ENCODE measurements around the gene PGD.
"Not testable (repeated sequence)": the region's sequence is repeated elsewhere in the genome, so short reads cannot be mapped to it uniquely, and the experiment has no call there.

The PGD gene

GRCh38 chr1:10440305-10440704 is 41.4 kb downstream of the PGD start:
- no peak for DNase-seq

GRCh38 chr1:10440794-10441193 is 41.9 kb downstream of the PGD start:
- no peak for DNase-seq

- no peak for DNase-seq
Observed at GRCh38 chr1:10444248-10444647, 45.4 kb downstream of the PGD start.

GRCh38 chr1:10444795-10445397 is 46.0 kb downstream of the PGD start:
- no peak for DNase-seq

GRCh38 chr1:10446790-10447422 is 48.0 kb downstream of the PGD start:
- no peak for DNase-seq

GRCh38 chr1:10449751-10450150 is 50.9 kb downstream of the PGD start, which contains the start of gene CORT:
CORT (plus strand) TSS chr1:10450031; CDS start chr1:10450224, 193 bp downstream.
- DNase-seq: no peak

GRCh38 chr1:10450156-10450814 is 51.4 kb downstream of the PGD start:
- DNase-seq: no peak

- no peak for DNase-seq
Observed at GRCh38 chr1:10450836-10451235, 52.0 kb downstream of the PGD start.

GRCh38 chr1:10451287-10451686 is 52.4 kb downstream of the PGD start:
- no peak for DNase-seq

GRCh38 chr1:10456048-10456447 is 57.2 kb downstream of the PGD start:
- no peak for DNase-seq

- DNase-seq: no peak
Observed at GRCh38 chr1:10456661-10457060, 57.8 kb downstream of the PGD start.

GRCh38 chr1:10457462-10457861 is 58.6 kb downstream of the PGD start:
- not testable (repeated sequence) for DNase-seq

- DNase-seq: no peak
Observed at GRCh38 chr1:10457875-10458274, 59.0 kb downstream of the PGD start.

GRCh38 chr1:10459184-10459583 is 60.3 kb downstream of the PGD start:
- no peak for DNase-seq

- no peak for DNase-seq
Observed at GRCh38 chr1:10467078-10467477, 68.2 kb downstream of the PGD start.

- no peak for DNase-seq
Observed at GRCh38 chr1:10470043-10470442, 71.2 kb downstream of the PGD start.

Data from activated naive CD4-positive, alpha-beta T cell treated with Interleukin-2 at 50 U/mL for 16 hours (primary cell).